Left ventricle myocardium inferior (tissue), 1 donor: ENCODE measurements around the gene BCL11B. TPM values are rescaled to one million over a fixed set of nuclear protein-coding genes. Genes with fewer than 3 reads are reported as not detected.

ENCODE experiments used
- DNase-seq: peaks from one replicate; pipeline ENCODE4 v3.0.0-alpha.2; 2020
- H3K27ac ChIP-seq: fragments of 200-600 bp; replicated peaks from 2 replicates; pipeline ENCODE4 v1.8.0; 2021
- H3K27me3 ChIP-seq: fragments of 200-600 bp; 2 replicates; pipeline ENCODE4 v1.8.0; 2021; ENCODE audit warnings: low read depth
- H3K36me3 ChIP-seq: fragments of 200-600 bp; 2 replicates; pipeline ENCODE4 v1.8.0; 2021
- H3K4me1 ChIP-seq: fragments of 200-600 bp; 2 replicates; pipeline ENCODE4 v1.8.0; 2021
- H3K4me3 ChIP-seq: fragments of 200-600 bp; 2 replicates; pipeline ENCODE4 v1.8.0; 2021; ENCODE audit warnings: mild to moderate bottlenecking, moderate library complexity
- H3K9me3 ChIP-seq: fragments of 200-600 bp; replicated peaks from 2 replicates; pipeline ENCODE4 v1.8.0; 2021
- intact Hi-C: fragments of 100-400 bp; cut with micrococcal nuclease; formaldehyde crosslinking; loops from one replicate; pipeline ENCODE4 v1.11.0; 2022
- total RNA-seq: library from RNA; stranded (reverse); fragmentation: NEBNext Ultra II Directional; extraction: Animal tissue kit (Norgen Biotek cat#: 25700); gene quantifications from one replicate; pipeline ENCODE4 v1.2.1, GENCODE V29; 2021
- TF ChIP-seq, protein P1 (sequence below): fragments of 200-600 bp; IDR thresholded peaks from 2 replicates; pipeline ENCODE4 v1.8.0; 2021; ENCODE audit warnings: antibody characterized with exemption, mild to moderate bottlenecking, borderline replicate concordance
- donor health status: DM: no; HTN: yes; CAD: no; lungs with severe emphysema.

Gene BCL11B
- total RNA-seq, 1 donor from 2014 or later: 0.11 TPM

- H3K9me3 ChIP-seq: no peaks in the 10 kb centered on the region
- H3K27ac ChIP-seq: no peak overlapping the region
- no peak for DNase-seq
- TF ChIP-seq, protein P1, sequence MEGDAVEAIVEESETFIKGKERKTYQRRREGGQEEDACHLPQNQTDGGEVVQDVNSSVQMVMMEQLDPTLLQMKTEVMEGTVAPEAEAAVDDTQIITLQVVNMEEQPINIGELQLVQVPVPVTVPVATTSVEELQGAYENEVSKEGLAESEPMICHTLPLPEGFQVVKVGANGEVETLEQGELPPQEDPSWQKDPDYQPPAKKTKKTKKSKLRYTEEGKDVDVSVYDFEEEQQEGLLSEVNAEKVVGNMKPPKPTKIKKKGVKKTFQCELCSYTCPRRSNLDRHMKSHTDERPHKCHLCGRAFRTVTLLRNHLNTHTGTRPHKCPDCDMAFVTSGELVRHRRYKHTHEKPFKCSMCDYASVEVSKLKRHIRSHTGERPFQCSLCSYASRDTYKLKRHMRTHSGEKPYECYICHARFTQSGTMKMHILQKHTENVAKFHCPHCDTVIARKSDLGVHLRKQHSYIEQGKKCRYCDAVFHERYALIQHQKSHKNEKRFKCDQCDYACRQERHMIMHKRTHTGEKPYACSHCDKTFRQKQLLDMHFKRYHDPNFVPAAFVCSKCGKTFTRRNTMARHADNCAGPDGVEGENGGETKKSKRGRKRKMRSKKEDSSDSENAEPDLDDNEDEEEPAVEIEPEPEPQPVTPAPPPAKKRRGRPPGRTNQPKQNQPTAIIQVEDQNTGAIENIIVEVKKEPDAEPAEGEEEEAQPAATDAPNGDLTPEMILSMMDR: no peak
- H3K36me3 ChIP-seq: no peaks in the 10 kb centered on the region
- intact Hi-C loops: no loop called here
- H3K4me3 ChIP-seq: no peak overlapping the region
- peaks cover 37% of the 10 kb centered on the region for H3K27me3 ChIP-seq
- H3K4me1 ChIP-seq: no peaks in the 10 kb centered on the region
These were observed 134.0 kb downstream of the BCL11B start for GRCh38 chr14:99137913-99138571.

DNA sequence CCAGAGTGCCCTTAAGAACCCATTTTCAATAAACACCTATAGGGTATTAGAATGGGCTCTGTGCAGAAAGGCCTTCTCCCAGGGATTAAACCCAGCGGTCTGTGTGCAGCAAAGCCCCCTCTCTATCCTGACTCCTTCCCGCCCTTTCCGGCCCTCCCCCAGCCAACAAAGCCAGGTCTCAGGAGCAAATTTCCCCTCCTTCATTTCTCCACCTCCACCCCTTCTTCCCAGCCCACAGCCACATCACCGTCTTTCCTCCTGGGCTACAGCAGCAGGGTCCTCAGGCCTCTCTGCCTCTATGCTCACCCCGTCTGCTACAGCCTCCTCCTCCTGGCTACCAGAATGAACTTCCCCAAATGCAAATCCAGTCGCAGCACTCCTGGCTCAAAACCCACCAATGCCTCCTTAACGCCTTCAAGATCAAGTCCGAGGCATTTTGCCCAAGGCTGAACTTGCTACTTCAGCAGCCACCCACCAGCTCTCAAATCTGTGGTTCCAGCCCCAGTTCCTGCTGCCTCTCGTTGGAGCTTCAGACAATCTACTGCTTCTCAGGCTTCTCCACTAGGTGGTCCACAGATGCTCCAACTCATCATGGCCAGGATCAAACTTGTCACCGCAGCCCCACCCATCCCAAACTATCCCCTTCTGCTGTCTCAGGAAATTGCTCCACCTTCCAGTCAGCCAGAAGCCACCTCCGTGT lies 134.8 kb downstream of the BCL11B start:
- Histone ChIP-seq H3K36me3 (no peaks in the 10 kb centered on the region), H3K4me1 (no peaks in the 10 kb centered on the region), H3K4me3 (no peak overlapping the region), H3K27me3 (peaks cover 37% of the 10 kb centered on the region), H3K9me3 (no peaks in the 10 kb centered on the region), H3K27ac (no peak overlapping the region)
- intact Hi-C loops: no loop called here
- TF ChIP-seq, protein P1: no peak
- DNase-seq: no peak

DNA sequence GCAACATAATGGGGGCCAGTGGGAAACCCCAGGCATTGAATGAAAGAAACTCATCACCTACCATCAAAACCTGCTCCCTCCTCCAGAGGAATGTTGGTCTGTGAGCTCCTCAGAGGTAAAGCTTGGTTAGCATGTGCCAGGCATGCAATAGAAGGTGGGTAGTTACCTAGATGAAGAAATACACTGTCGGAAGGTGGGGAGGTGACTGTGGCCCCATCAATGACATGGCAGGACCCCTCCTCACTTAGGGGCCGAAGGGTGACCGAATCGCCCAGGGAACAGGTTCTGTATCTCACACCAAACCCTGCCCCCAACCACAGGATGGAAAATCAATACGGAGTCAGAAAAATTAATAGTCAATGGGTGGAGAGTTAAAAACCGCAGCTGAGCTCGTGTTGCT lies 135.6 kb downstream of the BCL11B start:
- Histone ChIP-seq H3K36me3 (no peaks in the 10 kb centered on the region), H3K4me1 (no peaks in the 10 kb centered on the region), H3K4me3 (no peak overlapping the region), H3K9me3 (no peaks in the 10 kb centered on the region), H3K27me3 (peaks cover 44% of the 10 kb centered on the region), H3K27ac (no peak overlapping the region)
- no peak for DNase-seq
- intact Hi-C loops: no loop called here
- TF ChIP-seq, protein P1: no peak

- Histone ChIP-seq H3K9me3 (no peaks in the 10 kb centered on the region), H3K4me3 (no peak overlapping the region), H3K36me3 (no peaks in the 10 kb centered on the region), H3K27me3 (peaks cover 48% of the 10 kb centered on the region), H3K4me1 (no peaks in the 10 kb centered on the region), H3K27ac (no peak overlapping the region)
- intact Hi-C loops: no loop called here
- DNase-seq: no peak
- TF ChIP-seq, protein P1: no peak
These were observed 136.0 kb downstream of the BCL11B start for GRCh38 chr14:99136047-99136400.

- Histone ChIP-seq H3K27me3 (peaks cover 54% of the 10 kb centered on the region), H3K36me3 (no peaks in the 10 kb centered on the region), H3K27ac (no peak overlapping the region), H3K4me3 (no peak overlapping the region), H3K9me3 (no peaks in the 10 kb centered on the region), H3K4me1 (no peaks in the 10 kb centered on the region)
- intact Hi-C loops: no loop called here
- no peak for DNase-seq
- TF ChIP-seq, protein P1: no peak
These were observed 137.4 kb downstream of the BCL11B start for GRCh38 chr14:99134516-99135046.
